GM23248 (cell line): ENCODE measurements around the gene TLK2.

Experiments
- EZH2 ChIP-seq: fragments of 200-600 bp; sonication (generic); IDR thresholded peaks from 2 replicates; pipeline ENCODE4 v1.6.1; 2018; ENCODE audit warnings: antibody characterized with exemption, mild to moderate bottlenecking; ENCODE audit not compliant: insufficient read depth, poor library complexity, severe bottlenecking
- EZH2phosphoT487 ChIP-seq: fragments of 200-600 bp; sonication (generic); IDR thresholded peaks from 2 replicates; pipeline ENCODE4 v1.6.1; 2018; ENCODE audit warnings: antibody characterized with exemption, moderate library complexity, mild to moderate bottlenecking, low read depth; ENCODE audit not compliant: insufficient read depth

- no peak for TF ChIP-seq EZH2phosphoT487
- TF ChIP-seq EZH2 = no peak
These were observed 151.9 kb downstream of the TLK2 start for GRCh38 chr17:62630365-62631085.
